ENCODE measurements around the gene ITGB1. TPM values are rescaled to one million over a fixed set of nuclear protein-coding genes. Genes with fewer than 3 reads are reported as not detected.

Gene ITGB1
- total RNA-seq, 1 experiment from 2014 or later = 223 TPM

DNA sequence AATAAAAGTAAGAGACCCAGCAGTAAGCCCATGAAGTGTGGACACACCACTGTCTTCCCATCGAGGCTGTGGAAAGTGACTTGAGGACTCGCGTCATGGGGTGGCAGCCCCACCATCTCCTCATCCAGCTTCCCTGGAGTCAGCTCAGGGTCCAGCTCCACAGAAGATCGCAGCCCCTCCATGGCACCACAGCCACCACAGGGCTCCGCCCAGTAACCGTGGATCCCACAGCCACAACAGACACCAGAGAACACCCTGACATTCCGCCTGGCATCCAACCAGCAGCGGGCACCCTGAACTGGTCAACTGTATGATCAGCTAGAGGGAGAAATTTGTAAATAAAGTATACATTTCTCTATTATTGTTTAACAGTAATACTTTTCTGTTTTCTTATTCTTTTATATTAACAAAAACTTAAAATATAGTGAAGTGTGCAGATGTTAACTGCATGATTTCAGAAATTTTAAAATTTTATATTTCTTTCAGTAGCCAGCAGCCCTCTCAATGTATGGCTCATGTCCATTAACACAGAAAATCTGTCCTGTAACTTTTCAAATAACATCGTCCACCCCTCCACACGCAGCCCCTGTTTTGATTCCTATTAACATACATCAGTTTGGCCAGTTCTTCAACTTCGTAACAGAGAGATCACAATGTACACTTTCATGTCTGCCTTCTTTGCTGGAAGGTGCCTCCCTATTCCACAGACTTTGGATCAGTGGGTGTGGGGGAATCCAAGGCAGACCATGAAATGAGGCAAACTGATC is 69.7 kb downstream of the ITGB1 start:
- TF ChIP-seq, protein P1, sequence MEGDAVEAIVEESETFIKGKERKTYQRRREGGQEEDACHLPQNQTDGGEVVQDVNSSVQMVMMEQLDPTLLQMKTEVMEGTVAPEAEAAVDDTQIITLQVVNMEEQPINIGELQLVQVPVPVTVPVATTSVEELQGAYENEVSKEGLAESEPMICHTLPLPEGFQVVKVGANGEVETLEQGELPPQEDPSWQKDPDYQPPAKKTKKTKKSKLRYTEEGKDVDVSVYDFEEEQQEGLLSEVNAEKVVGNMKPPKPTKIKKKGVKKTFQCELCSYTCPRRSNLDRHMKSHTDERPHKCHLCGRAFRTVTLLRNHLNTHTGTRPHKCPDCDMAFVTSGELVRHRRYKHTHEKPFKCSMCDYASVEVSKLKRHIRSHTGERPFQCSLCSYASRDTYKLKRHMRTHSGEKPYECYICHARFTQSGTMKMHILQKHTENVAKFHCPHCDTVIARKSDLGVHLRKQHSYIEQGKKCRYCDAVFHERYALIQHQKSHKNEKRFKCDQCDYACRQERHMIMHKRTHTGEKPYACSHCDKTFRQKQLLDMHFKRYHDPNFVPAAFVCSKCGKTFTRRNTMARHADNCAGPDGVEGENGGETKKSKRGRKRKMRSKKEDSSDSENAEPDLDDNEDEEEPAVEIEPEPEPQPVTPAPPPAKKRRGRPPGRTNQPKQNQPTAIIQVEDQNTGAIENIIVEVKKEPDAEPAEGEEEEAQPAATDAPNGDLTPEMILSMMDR (conservative IDR thresholded peaks at IDR 0.05) = no peak
- H3K27me3 Mint-ChIP-seq (ENCODE audit: low read depth) = no peaks in the 10 kb centered on the region; the same call in 1 of the 2 replicates

More for the DNA sequence above, 69.7 kb downstream of the ITGB1 start:
- Histone ChIP-seq H3K18ac (ENCODE audit: insufficient read length, low read depth, low read length) (no peak overlapping the region), H3K4me1 (ENCODE audit: insufficient read depth, low read length) (no peaks in the 10 kb centered on the region), H3K9ac (ENCODE audit: extremely low read depth, insufficient read length, low read length) (no peak overlapping the region), H2AK5ac (ENCODE audit: insufficient read length, low read length) (no peak overlapping the region), H3K79me1 (ENCODE audit: insufficient read depth, low read depth, low read length, poor library complexity, severe bottlenecking) (no peaks in the 10 kb centered on the region), H3K79me2 (ENCODE audit: insufficient read depth, low read length) (no peaks in the 10 kb centered on the region), H2BK20ac (ENCODE audit: low read depth, low read length, poor library complexity, severe bottlenecking) (no peak overlapping the region), H2BK12ac (ENCODE audit: insufficient read length, low read depth, low read length) (no peak overlapping the region), H2BK120ac (ENCODE audit: low read depth, low read length, poor library complexity, severe bottlenecking) (no peak overlapping the region), H4K91ac (ENCODE audit: insufficient read length, low read depth, low read length) (no peak overlapping the region), H3K14ac (ENCODE audit: insufficient read depth, low read length) (no peak overlapping the region), H3K4ac (ENCODE audit: low read depth, low read length) (no peak overlapping the region), H4K20me1 (ENCODE audit: control insufficient read depth, insufficient read depth, insufficient read length) (no peaks in the 10 kb centered on the region), H2BK5ac (ENCODE audit: insufficient read length, low read length) (no peak overlapping the region), H3K4me2 (ENCODE audit: insufficient read depth, insufficient read length, low read length) (no peak overlapping the region), H3K9me3 (ENCODE audit: control insufficient read depth, low read depth, low read length) (no peaks in the 10 kb centered on the region), H4K5ac (ENCODE audit: insufficient read length, low read depth, low read length) (no peak overlapping the region), H3K23ac (ENCODE audit: insufficient read length, low read depth, low read length) (no peak overlapping the region), H4K8ac (replicated peaks; ENCODE audit: insufficient read length, low read depth, low read length) (no peak overlapping the region), H2AFZ (ENCODE audit: low read length) (no peak overlapping the region), H3K23me2 (ENCODE audit: insufficient read length, low read depth, low read length, poor library complexity, severe bottlenecking) (no peaks in the 10 kb centered on the region), H2BK15ac (ENCODE audit: low read depth, low read length) (no peak overlapping the region), H3K56ac (ENCODE audit: insufficient read length, low read depth, low read length) (no peak overlapping the region), H3K27me3 (ENCODE audit: insufficient read depth, low read length) (no peaks in the 10 kb centered on the region), H3K27ac (ENCODE audit: insufficient read length, low read depth, low read length) (no peak overlapping the region), H3T11ph (ENCODE audit: low read length) (no peak overlapping the region)
- Mint-ChIP-seq H3K36me3 (ENCODE audit: insufficient read depth in 1 of 3, low read depth in 3 of 3) (peaks cover 0 to 2% (median 0%) of the 10 kb centered on the region in 3 experiments; a peak in 1 of 7 replicates), H3K4me3 (no peak overlapping the region), H3K9me3 (no peaks in the 10 kb centered on the region), H3K4me1 (peaks cover 18 to 21% of the 10 kb centered on the region in 2 experiments), H3K27ac (0 out of 7 replicates have a peak overlapping the region, but pooled peaks of 1 of the 3 experiments have one; percentile 1)
- no peak for DNase-seq
- no CpG with 5 or more reads among the region's 11 CpGs for WGBS (ENCODE audit: extremely low coverage, insufficient read length, low lambda C conversion rate)

Measured in H9 (cell line).